GM19025 (cell line): Measurements from ENCODE around the gene SOS2.

Source experiments
- ATAC-seq: cut with Tn5 transposase; IDR thresholded peaks from one replicate; pipeline ENCODE4 v1.9.1; 2021; ENCODE audit warnings: mild to moderate bottlenecking, low read depth, moderate library complexity; ENCODE audit not compliant: unreplicated experiment

The SOS2 gene

DNA sequence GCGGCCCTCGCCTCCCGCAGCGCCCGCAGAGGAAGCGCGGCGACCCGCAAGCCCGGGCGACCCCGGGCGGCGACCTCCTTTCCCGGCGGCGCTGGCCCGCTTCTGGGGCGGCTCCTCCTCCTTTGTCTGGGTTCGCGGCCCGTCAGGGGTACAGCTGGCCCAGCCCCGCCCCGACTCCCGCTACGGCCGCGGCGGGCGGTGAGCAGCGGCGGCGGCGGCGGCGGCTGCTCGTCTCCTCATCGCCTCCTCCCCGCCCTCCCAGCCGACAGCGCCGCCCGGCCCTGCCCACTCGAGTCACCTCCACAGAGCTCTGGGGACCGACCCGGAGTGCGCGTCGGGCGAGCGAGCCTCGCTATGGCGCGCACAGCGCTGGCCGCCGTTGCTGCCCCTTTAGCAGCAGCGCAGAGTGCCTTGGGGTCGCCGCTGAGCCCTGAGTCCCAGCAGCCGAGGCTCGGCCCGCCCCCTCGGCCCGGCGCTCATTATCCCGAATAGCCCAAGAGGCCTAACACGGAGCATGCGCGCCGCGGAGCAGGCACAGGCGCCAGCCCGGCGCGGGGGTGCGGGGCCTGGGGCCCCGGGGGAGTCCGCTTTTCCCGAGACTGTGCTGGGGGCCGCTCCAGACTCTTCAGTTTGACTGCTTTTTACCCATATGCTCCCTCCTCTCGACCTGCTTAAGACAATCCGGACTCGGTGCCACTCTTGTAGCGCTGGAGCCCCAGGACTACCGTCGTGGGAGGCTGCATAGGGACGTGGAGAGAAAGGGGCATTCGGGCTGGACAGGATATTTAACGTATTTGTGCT is at the start of gene SOS2:
SOS2 (minus strand) TSS at position 104 of the 801 bp plus-strand sequence. CDS start 295 bp downstream, outside the sequence.
- ATAC-seq, result peak; percentile 80

GRCh38 chr14:50272498-50272897 is 41.1 kb upstream of the SOS2 start:
- ATAC-seq, result no peak

DNA sequence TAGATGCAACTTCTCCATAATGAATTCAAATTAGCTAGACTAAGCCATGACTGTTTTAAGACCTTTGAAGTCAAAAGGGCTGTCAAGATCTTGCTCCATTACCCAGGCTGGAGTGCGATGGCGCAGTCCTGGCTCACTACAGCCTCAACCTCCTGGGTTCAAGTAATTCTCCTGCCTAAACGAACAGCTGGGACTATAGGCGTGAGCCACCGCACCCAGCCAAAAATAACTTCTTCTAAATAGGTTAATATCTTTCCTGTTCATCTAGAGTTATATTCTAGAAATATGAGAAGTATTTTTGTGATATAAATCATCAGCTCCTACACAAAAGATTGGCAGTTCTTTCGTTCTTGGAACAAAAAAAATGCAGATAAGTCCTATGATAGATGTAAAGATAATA is 39.6 kb upstream of the SOS2 start:
- ATAC-seq, result no peak

- no peak for ATAC-seq
Observed at GRCh38 chr14:50265029-50265428, 33.7 kb upstream of the SOS2 start.

DNA sequence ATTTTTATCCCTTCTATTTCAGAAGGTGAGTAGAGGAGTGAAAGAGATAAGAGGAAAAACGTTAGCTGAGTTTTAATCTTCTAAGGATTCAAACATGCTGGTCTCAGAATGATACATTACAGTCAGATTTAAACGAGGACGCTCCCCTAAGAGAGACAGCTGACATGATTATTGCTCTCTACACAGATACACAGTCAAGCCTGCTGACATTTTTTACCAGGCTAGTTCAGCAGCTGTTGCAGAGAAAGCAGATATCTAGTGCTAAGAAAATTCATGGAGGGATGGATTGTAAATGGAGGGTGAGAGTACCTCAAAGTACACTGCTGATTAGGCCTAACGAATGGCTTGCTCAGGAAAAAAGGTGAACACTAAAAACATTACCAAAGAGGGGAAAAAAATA is 31.9 kb upstream of the SOS2 start:
- ATAC-seq, result no peak

- no peak for ATAC-seq
Observed at GRCh38 chr14:50262865-50263264, 31.5 kb upstream of the SOS2 start.

DNA sequence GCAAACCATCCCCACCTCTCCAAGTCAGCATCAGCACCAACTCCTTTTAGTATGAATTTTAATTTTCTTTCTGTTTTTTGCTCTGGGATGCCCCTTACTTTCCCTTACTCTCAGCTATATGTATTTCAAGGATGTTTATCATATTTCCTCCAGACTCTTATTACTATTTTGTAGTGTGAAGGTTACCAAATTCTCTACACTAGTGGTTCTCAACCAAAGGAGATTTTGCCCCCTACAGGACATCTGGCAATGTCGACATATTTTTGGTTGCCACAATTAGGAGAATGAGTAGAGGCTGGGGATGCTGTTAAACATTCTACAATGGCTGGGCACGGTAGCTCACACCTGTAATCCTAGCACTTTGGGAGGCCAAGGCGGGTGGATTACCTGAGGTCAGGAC is 29.1 kb upstream of the SOS2 start:
- no peak for ATAC-seq

- no peak for ATAC-seq
Observed at GRCh38 chr14:50260072-50260471, 28.7 kb upstream of the SOS2 start.

DNA sequence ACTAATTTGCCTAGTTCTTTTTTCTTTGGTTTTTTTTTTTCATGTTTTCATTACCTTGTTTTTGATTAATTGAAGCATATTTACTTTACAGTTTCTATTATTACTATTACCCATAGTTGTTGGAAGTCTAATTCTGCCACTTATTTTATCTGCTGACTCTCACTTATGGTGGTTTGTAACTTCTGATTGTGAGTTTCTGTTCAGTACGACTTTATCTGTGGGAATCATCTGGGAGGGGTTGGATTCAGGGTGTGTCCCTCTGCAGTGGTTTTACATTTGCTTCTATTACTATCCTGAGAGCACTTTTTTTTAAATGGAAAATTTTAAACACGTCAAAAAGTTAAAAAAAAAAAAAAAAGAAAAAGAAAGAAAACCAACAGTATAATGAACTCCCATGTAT is 26.4 kb upstream of the SOS2 start:
- no peak for ATAC-seq

GRCh38 chr14:50254248-50254647 is 22.9 kb upstream of the SOS2 start:
- ATAC-seq, result no peak

- no peak for ATAC-seq
Observed at GRCh38 chr14:50249136-50249775, 17.9 kb upstream of the SOS2 start.

- ATAC-seq, result no peak
Observed at GRCh38 chr14:50247245-50247644, 15.9 kb upstream of the SOS2 start.

DNA sequence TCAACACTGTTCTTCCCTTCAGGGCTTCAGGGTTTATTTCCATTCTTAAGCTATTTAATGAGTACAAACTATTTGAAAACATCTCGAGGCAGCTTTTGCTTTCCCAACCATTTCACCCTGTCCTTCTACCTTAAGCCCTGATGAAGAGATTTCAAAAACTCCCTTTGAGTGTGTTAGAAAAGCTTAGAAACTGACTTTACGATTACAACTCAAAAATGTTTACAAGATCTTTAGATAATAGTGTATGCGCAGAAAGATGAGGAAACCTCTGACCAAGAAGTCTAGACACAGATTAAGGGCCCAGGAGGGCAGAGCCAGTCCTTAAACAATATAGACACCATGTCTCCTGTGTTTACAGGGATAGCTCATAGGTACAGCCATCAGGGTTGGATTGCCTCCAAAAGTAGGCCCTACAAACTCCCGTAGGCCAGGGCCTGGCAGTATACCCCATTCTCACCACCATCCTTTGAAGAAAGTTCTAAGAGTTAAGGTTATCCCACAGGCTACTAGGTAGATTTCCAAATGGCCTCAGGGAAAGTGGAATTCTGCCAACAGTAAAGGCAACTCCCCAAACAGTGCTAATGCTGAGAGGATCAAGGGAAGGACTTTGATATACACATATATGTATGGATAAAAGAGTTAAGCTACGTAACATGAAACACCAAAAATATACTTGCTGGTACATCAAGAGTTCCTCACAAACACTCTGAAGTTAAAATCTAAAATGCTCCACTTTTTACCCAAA is 11.4 kb upstream of the SOS2 start:
- no peak for ATAC-seq

DNA sequence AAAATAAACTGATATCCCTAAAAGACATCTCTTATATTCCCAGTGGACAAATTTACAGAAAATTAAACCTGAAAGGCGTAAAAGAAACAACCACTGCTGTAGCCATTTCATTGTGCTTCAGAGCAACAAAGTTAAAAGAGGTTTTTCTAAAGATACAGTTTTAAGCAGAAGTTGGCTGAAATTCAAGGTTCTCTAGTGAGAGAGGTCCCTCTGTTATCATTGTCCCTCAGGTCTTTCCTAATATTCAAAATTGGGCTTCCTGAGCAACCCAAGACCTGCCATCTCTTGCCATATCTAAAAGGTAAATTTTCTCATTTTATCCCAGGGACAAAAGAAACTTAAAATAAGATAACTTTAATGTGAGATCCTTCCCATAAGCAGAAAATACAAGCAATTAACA is 10.7 kb upstream of the SOS2 start:
- ATAC-seq, result no peak

DNA sequence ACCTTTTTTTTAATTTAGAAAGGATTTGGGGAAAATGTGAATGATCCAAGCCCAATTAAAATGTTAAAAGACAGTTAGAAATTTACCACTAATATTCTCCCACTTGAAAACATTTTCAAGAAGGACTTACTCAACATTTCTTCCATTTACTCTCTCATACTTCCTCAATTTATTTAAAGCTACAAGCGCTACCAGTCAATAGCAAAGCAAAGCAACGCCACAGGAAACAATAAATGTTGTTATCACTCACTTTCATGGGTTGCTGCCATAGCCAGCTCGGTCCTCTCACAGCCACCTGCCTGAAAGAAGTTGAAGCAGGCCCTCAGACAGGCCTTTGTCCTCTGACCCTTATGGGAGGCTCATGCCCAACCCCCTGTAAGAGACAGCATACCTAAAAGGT is 6.0 kb upstream of the SOS2 start:
- no peak for ATAC-seq

DNA sequence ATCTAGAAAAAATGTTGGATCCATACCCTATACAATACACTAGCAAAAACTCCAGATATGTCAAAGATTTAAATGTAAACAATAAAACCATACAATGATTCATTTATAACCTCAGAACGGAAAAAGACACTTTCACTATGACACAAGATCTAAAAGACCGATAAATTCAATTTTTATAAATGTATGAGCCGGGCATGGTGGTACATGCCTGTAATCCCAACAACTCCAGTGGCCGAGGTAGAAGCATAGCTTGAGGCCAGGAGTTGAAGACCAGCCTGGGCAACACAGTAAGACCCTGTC is 2.5 kb upstream of the SOS2 start:
- ATAC-seq, result no peak

DNA sequence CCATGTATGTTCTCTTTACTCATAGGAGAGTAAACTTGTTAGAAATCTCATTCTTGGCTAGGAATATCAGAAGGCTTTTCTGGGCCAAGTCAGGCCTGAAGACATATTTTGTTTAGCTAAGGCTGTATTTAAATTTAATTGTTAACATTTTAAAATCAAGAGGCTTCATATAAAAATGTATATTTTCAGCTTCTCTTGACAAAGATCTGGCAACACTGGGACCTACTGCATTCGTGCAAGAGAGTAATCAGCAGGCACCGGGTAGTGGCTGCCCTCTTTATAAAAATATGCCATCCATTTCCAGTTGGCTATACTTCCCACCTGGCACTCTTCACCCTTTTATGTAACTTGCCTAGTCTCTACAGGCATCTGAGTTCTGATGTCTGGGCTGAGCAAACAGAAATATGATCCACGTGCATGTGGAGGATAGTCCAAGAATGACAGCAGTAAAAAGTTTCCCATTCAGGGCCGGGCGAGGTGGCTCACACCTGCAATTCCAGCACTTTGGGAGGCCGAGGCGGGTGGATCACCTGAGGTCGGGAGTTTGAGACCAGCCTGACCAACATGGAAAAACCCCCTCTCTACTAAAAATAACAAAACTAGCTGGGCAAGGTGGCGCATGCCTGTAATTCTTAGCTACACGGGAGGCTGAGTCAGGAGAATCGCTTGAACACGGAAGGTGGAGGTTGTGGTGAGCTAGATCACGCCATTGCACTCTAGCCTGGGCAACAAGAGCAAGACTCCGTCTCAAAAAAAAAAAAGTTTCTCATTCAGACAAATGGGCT is 2.0 kb upstream of the SOS2 start:
- ATAC-seq, result no peak

GRCh38 chr14:50232276-50232642 is 881 bp upstream of the SOS2 start:
- ATAC-seq, result no peak

GRCh38 chr14:50230701-50231474 is 490 bp downstream of the SOS2 start:
- peak; percentile 30 for ATAC-seq

GRCh38 chr14:50230401-50230700 is 1.0 kb downstream of the SOS2 start:
- no peak for ATAC-seq
